HL-60 (cell line): ENCODE data around the gene DMD.

Experiments used
- DNase-seq, 2 experiments: peaks; one replicate each; pipeline ENCODE4 v3.0.0-alpha.2; 2010 to 2020; ENCODE audit warnings: low read depth in 1 of 2, low spot score in 1 of 2
- H3K27ac ChIP-seq: fragments of 250-450 bp; sonication (Bioruptor Pico); replicated peaks from 2 replicates; pipeline ENCODE4 v1.5.1; 2020; ENCODE audit warnings: mild to moderate bottlenecking, moderate library complexity
- H3K27me3 ChIP-seq: fragments of 250-450 bp; sonication (Bioruptor Pico); 2 replicates; pipeline ENCODE4 v1.5.1; 2021; ENCODE audit warnings: mild to moderate bottlenecking, moderate library complexity; ENCODE audit not compliant: insufficient read depth, poor library complexity, severe bottlenecking
- H3K4me3 ChIP-seq: replicated peaks from 2 replicates; pipeline ENCODE4 v1.5.1; 2011; ENCODE audit warnings: mild to moderate bottlenecking, control low read depth, low read length; ENCODE audit not compliant: insufficient read depth
- CTCF ChIP-seq: IDR thresholded peaks from one replicate; pipeline ENCODE4 v1.5.1; 2011; ENCODE audit warnings: low read length, control low read depth, inconsistent platforms; ENCODE audit not compliant: insufficient read depth
- GABPA ChIP-seq: IDR thresholded peaks from 2 replicates; pipeline ENCODE4 v1.6.1; 2012; ENCODE audit warnings: low read depth
- POLR2AphosphoS5 ChIP-seq: IDR thresholded peaks from 2 replicates; pipeline ENCODE4 v1.6.1; 2012; ENCODE audit warnings: low read depth
- REST ChIP-seq: IDR thresholded peaks from 2 replicates; pipeline ENCODE4 v1.6.1; 2012; ENCODE audit warnings: low read depth; ENCODE audit not compliant: insufficient replicate concordance
- SPI1 ChIP-seq: IDR thresholded peaks from 2 replicates; pipeline ENCODE4 v1.6.1; 2012; ENCODE audit warnings: low read depth, mild to moderate bottlenecking, borderline replicate concordance

The DMD gene

GRCh38 chrX:31232506-31232905 lies 1978.8 kb downstream of the DMD start:
- no peak for TF ChIP-seq GABPA
- TF ChIP-seq POLR2AphosphoS5: no peak
- TF ChIP-seq REST: no peak
- no peak for TF ChIP-seq CTCF
- no peak for TF ChIP-seq SPI1
- Histone ChIP-seq H3K27ac (no peak overlapping the region), H3K27me3 (peaks cover 2% of the 10 kb centered on the region), H3K4me3 (no peak overlapping the region)
- DNase-seq: no peak

GRCh38 chrX:31228909-31229308 lies 1982.4 kb downstream of the DMD start:
- TF ChIP-seq GABPA (no peak), CTCF (no peak), SPI1 (peak; percentile 22; the same call in 1 of the 2 replicates)
- peak in 1 of 2 experiments; percentile 26 for DNase-seq
- Histone ChIP-seq H3K27me3 (no peaks in the 10 kb centered on the region), H3K27ac (no peak overlapping the region), H3K4me3 (no peak overlapping the region)

- TF ChIP-seq GABPA: no peak
- TF ChIP-seq POLR2AphosphoS5: no peak
- TF ChIP-seq REST: no peak
- TF ChIP-seq SPI1: no peak
- TF ChIP-seq CTCF: no peak
- no peak overlapping the region for H3K27ac ChIP-seq
- no peak overlapping the region for H3K4me3 ChIP-seq
- DNase-seq: no peak
- H3K27me3 ChIP-seq: no peaks in the 10 kb centered on the region
Observed at GRCh38 chrX:31228415-31228832, 1982.9 kb downstream of the DMD start.

GRCh38 chrX:31227250-31227649 lies 1984.1 kb downstream of the DMD start:
- Histone ChIP-seq H3K4me3 (no peak overlapping the region), H3K27ac (no peak overlapping the region), H3K27me3 (no peaks in the 10 kb centered on the region)
- no peak for TF ChIP-seq CTCF
- TF ChIP-seq POLR2AphosphoS5: no peak
- TF ChIP-seq GABPA: no peak
- no peak for TF ChIP-seq REST
- TF ChIP-seq SPI1: no peak
- DNase-seq: no peak
